Testis (tissue), 5 donors: ENCODE data around the gene RNF166. TPM values are rescaled to one million over a fixed set of nuclear protein-coding genes. Genes with fewer than 3 reads are reported as not detected.

Experiments used
- DNase-seq: peaks from one replicate; pipeline ENCODE4 v3.0.0-alpha.2; 2019
- H3K27ac ChIP-seq, 2 donors: fragments of 200-600 bp; sonication (generic); one replicate each; pipeline ENCODE4 v1.5.1; 2019
- H3K27me3 ChIP-seq: fragments of 200-600 bp; sonication (generic); one replicate; pipeline ENCODE4 v1.5.1; 2019
- H3K36me3 ChIP-seq: fragments of 200-600 bp; sonication (generic); one replicate; pipeline ENCODE4 v1.5.1; 2017; ENCODE audit warnings: low read depth; ENCODE audit errors: missing control alignments
- H3K4me1 ChIP-seq: fragments of 200-600 bp; sonication (generic); one replicate; pipeline ENCODE4 v1.5.1; 2019
- H3K4me3 ChIP-seq, 2 donors: fragments of 200-600 bp; sonication (generic); one replicate each; pipeline ENCODE4 v1.5.1; 2017 to 2019
- H3K9me3 ChIP-seq: fragments of 200-600 bp; sonication (generic); one replicate; pipeline ENCODE4 v1.5.1; 2017
- CTCF ChIP-seq, 3 experiments: fragments of 450-650 bp in 2 of 3; fragments of 200-600 bp in 1 of 3; sonication (generic) in 1 of 3; IDR thresholded peaks; one replicate each; pipeline ENCODE4 v1.5.1; 2016 to 2019; ENCODE audit warnings: antibody characterized with exemption in 3 of 3, mild to moderate bottlenecking in 2 of 3, moderate library complexity in 1 of 3
- POLR2A ChIP-seq: fragments of 450-650 bp; IDR thresholded peaks from one replicate; pipeline ENCODE4 v1.6.1; 2017; ENCODE audit warnings: antibody characterized with exemption, mild to moderate bottlenecking, moderate library complexity
- WGBS, 2 donors: methylation state at CpG; one replicate each; pipeline ENCODE4 v1.1.5; 2018; 5-methylcytosine and 5-hydroxymethylcytosine counted together
- intact Hi-C: fragments of 100-400 bp; cut with DNase I; formaldehyde crosslinking; loops from one replicate; pipeline ENCODE4 v1.15.1; 2023; ENCODE audit warnings: low total_unique reads
- long read RNA-seq, 2 donors: transcript quantifications; one replicate each; lab custom pipeline, GENCODE V29; 2026
- polyA plus RNA-seq: library from polyadenylated mRNA; stranded (reverse); fragments of 350-450 nt; fragmentation: Illumina TruSeq; extraction: RNeasy Lipid Tissue Mini Kit (QIAGEN cat#74804); gene quantifications from one replicate; pipeline ENCODE4 v1.2.3, GENCODE V29; 2014; ENCODE audit warnings: low read depth, low replicate concordance; ENCODE audit not compliant: insufficient read depth
- total RNA-seq, 2 donors: library from RNA; depleted of rRNA; stranded (reverse); fragments of >200 nt; gene quantifications; one replicate each; pipeline ENCODE4 v1.2.3, GENCODE V29; 2016

Gene RNF166
- total RNA-seq (10 to 100 TPM; 37.4 to 41.3 TPM), polyA plus RNA-seq (18.3 TPM)
- long read RNA-seq, donor 1, partial matches to known transcripts = 0 of 3 reads
- long read RNA-seq, donor 1, other reads (novel, unspliced or antisense) = 0 of 3 reads
- long read RNA-seq, donor 2, partial matches to known transcripts = 0 of 2 reads
- long read RNA-seq, donor 2, other reads (novel, unspliced or antisense) = 0 of 2 reads

GRCh38 chr16:88706229-88706964 lies at the start of gene RNF166, which contains the start of gene CTU2:
Gene RNF166 (minus strand): TSS chr16:88706408. CDS start chr16:88706325, 83 bp downstream.
Gene CTU2 (plus strand): TSS chr16:88706503. CDS start chr16:88706531, 28 bp downstream.
- peak; percentile 93 for DNase-seq
- H3K4me3 ChIP-seq = peak within 1 kb of the TSS; percentile 92 to 98
- peak within 1 kb of the TSS; percentile 22 to 77 for H3K27ac ChIP-seq
- intact Hi-C loops = no loop called here
- H3K36me3 ChIP-seq = no peaks in the 10 kb centered on the region
- 0% methylated on average over 7 to 35 of the region's 86 CpGs for WGBS, 2 donors
- H3K9me3 ChIP-seq = no peaks in the 10 kb centered on the region
- H3K27me3 ChIP-seq = no peaks in the 10 kb centered on the region
- TF ChIP-seq CTCF (IDR thresholded peaks at IDR 0.05) = peak in 2 of 3 experiments; percentile 5 to 57
- no peak for TF ChIP-seq POLR2A
- H3K4me1 ChIP-seq = peaks cover 25% of the 10 kb centered on the region

GRCh38 chr16:88754912-88755744 lies 48.9 kb upstream of the RNF166 start:
- no peaks in the 10 kb centered on the region for H3K9me3 ChIP-seq
- no peaks in the 10 kb centered on the region for H3K36me3 ChIP-seq
- no peak overlapping the region for H3K27ac ChIP-seq
- DNase-seq = no peak
- H3K4me1 ChIP-seq = no peaks in the 10 kb centered on the region
- no peak overlapping the region for H3K4me3 ChIP-seq
- intact Hi-C loops = no loop called here
- no peaks in the 10 kb centered on the region for H3K27me3 ChIP-seq
- 86 to 90% methylated on average over 22 to 42 of the region's 42 CpGs for WGBS, 2 donors
- no peak for TF ChIP-seq CTCF (IDR thresholded peaks at IDR 0.05)
- TF ChIP-seq POLR2A = no peak

GRCh38 chr16:88754109-88754911 lies 48.1 kb upstream of the RNF166 start:
- H3K4me1 ChIP-seq = no peaks in the 10 kb centered on the region
- no peaks in the 10 kb centered on the region for H3K36me3 ChIP-seq
- WGBS, 2 donors = 92 to 93% methylated on average over 14 to 27 of the region's 28 CpGs
- no peak overlapping the region for H3K4me3 ChIP-seq
- H3K27ac ChIP-seq = no peak overlapping the region
- intact Hi-C loops = no loop called here
- no peak for DNase-seq
- no peaks in the 10 kb centered on the region for H3K27me3 ChIP-seq
- TF ChIP-seq CTCF (IDR thresholded peaks at IDR 0.05) = no peak
- TF ChIP-seq POLR2A = no peak
- no peaks in the 10 kb centered on the region for H3K9me3 ChIP-seq

GRCh38 chr16:88753602-88754001 lies 47.4 kb upstream of the RNF166 start:
- no peak for DNase-seq
- Histone ChIP-seq H3K27me3 (no peaks in the 10 kb centered on the region), H3K9me3 (no peaks in the 10 kb centered on the region), H3K4me3 (no peak overlapping the region), H3K4me1 (no peaks in the 10 kb centered on the region), H3K27ac (no peak overlapping the region), H3K36me3 (no peaks in the 10 kb centered on the region)
- 88 to 95% methylated on average over 5 to 11 of the region's 11 CpGs for WGBS, 2 donors
- intact Hi-C loops = no loop called here
- no peak for TF ChIP-seq CTCF (IDR thresholded peaks at IDR 0.05)
- TF ChIP-seq POLR2A = no peak
